DMS79 treated with DMSO at 0.1 percent for 48 hours (cell line): ENCODE results near the gene SALL4.
"Not testable (repeated sequence)": the region's sequence is repeated elsewhere in the genome, so short reads cannot be mapped to it uniquely, and the experiment has no call there.

Experiments used
- DNase-seq: peaks from one replicate; lab custom pipeline; 2025; lab: John Stamatoyannopoulos, UW

SALL4 gene

GRCh38 chr20:51763965-51764602 is 38.2 kb downstream of the SALL4 start:
- DNase-seq, result no peak

- no peak for DNase-seq
Measured at GRCh38 chr20:51760905-51761546, 41.3 kb downstream of the SALL4 start.

DNA sequence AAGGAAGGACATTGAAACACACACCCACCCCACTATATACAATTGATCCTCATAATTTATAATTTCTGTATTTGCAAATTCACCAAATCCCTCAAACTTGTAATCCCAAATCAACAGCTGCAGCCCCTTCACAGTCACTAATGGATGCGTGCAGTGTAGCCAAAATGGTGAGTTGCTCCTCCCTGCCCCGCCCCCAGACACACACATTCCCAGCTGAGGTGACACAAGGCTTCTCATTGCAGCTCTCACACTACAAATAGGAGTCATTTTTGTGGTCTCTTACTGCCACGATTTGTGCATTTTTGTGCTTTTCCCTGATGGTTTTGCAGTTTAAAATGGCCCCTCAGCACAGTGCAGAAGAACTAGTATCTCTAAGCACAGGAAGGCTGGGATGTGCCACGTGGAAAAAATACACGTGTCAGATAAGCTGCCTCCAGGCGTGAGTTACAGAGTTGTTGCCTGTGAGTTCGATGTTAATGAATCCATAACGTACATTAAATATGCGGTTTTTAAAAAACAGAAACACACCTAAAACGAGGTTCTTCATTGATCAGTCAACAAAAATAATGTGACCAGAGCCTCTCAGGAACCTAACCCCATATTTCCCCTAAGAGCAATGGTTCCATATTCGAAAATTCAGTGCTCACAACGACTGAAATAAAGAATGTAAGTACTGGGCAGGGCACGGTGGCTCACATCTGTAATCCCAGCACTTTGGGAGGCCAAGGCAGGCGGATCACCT is 42.4 kb downstream of the SALL4 start:
- no peak for DNase-seq

DNA sequence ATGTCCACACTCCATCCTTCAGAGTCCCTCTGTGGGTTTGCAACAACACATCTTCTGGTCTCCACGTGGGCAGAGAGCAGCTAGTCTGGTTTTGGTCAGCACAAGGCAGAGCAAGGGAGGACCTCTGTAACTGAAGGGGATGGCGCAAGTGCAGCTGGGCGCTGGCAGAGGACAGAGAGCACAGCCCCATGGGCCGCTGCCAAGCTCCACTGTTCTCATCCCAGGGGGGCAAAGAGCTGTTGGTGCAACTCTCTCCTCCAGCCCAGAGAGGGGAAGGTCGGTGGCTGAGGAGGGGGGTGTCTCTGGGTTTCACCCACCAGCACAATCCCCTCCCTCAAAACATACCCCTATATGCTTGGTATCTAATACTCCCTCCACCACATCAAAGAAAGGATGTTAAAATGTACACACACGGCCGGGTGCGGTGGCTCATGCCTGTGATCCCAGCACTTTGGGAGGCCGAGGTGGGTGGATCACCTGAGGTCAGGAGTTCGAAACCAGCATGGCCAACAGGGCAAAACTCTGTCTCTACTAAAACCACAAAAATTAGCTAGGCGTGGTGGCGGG is 43.3 kb downstream of the SALL4 start:
- DNase-seq, result no peak

DNA sequence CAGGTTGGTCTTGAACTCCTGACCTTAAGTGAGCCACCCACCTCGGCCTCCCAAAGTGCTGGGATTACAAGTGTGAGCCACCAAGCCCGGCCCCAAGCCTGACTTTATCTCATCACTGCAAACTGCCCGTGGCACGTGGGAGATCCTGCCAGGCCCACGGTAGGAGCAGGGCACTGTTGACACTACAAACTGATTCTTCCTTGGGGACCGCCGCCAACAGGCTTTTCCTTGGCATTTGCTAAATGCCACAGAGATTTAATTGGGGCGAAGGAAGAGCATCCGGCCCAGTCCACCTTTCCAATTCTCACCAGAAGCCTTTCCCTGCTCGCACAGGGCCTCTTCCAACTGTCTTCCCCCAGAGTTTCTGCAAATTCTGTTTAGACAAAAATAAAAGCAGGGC is 45.1 kb downstream of the SALL4 start:
- DNase-seq, result no peak

DNA sequence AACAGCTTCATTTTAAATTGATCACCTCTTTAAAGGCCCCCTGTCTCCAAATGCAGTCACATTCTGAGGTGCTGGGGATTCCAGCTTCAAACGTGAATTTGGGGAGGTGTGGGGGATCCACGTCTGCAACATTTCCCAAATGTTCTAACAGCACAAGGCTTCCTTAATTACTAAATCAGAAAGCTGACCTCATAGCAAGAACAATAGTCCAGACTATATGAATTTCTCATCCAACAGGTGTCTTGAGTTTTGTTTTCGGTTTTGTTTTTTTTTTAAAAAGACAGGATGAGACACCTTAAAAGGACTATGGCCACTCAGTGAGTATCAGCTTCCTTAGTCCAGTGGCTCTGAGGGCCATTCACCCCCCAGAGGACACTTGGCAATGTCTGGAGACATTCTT is 45.7 kb downstream of the SALL4 start:
- no peak for DNase-seq

GRCh38 chr20:51753220-51753619 is 49.1 kb downstream of the SALL4 start:
- DNase-seq, result not testable (repeated sequence)

GRCh38 chr20:51752343-51752951 is 49.9 kb downstream of the SALL4 start:
- DNase-seq, result no peak

- DNase-seq, result no peak
Measured at GRCh38 chr20:51750770-51751388, 51.4 kb downstream of the SALL4 start.

DNA sequence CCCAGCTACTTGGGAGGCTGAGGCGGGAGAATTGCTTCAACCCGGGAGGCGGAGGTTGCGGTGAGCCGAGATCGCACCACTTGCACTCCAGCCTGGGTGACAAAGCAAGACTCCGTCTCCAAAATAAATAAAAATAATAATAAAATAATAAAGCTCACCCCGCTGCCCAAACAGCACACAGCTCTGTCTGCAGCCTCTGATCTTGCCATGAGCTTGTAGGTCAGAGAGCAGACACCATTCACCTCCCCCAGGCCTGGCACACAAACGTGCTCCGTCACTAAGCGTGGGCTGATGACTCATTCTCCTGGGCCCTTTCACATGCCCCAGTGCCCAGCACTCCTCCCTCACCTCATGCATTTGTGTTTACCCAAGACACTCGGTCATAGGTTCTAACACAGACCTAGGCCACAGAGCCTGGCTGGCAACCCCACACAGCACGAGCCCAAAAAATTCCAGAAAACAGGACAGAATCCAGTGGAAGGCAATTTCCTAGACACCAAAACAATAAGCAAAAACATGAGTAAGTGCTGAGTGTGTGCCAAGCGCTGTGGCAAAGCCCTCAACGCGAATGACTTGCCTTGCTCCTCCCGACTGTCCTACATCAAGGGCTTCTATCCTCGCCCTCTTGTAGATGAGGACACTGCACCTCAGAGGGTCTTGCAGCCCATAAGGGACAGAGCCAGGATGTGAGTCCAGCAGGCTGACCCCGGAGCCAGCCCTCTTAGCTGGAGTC is 52.1 kb downstream of the SALL4 start:
- DNase-seq, result peak; percentile 19

- no peak for DNase-seq
Measured at GRCh38 chr20:51749674-51750036, 52.7 kb downstream of the SALL4 start.

DNA sequence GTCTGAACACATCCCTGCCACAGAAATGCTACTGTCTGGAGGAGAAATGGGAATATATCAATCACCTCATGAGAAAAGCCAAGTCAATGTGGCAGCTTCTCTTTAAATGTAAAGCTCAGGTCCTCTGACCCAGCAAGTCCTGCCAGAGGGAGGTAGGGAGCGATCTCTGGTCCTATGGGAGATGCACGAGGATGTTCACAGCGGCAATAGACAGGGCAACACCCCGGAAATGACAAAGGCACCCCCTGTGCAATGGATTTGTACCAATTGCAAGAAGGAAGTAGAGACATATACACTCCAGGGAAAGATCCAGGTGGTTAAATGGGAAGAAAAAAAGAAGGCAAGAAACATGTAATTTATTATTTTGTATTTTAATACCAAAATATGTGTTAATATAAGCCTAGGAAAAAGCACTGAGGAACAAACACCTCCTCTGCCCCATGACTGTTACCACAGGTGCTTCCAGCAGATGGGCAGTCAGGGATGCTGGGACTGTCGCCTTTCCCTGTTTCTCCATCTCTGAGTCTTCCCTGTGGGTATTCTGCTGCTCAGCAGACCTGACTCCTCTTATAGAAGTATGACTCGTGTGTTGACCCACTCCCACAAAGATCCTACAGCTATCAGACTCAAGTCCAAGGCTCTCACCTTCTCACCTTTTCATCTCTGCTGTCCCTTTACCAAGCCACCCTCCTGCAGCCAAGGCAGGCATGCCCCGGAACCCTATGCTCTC is 55.0 kb downstream of the SALL4 start:
- no peak for DNase-seq

GRCh38 chr20:51745804-51746203 is 56.5 kb downstream of the SALL4 start:
- DNase-seq, result no peak

DNA sequence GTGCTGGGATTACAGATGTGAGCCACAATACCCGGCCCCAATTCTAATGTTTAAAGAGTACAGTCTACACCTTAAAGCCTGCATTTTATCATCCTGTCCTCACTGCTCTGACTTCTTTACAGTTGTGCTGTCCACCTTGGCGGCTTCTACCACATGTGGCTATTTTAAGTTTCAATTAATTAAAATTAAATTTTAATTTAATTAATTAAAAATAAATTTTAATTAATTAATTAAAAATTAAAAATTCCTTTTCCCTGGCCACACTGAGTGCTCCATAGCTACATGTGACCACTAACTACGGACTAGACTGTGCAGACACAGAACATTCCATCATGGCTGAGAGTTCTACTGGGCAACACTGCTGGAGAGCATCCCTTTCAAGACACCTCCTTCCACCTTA is 61.5 kb downstream of the SALL4 start:
- DNase-seq, result no peak

DNA sequence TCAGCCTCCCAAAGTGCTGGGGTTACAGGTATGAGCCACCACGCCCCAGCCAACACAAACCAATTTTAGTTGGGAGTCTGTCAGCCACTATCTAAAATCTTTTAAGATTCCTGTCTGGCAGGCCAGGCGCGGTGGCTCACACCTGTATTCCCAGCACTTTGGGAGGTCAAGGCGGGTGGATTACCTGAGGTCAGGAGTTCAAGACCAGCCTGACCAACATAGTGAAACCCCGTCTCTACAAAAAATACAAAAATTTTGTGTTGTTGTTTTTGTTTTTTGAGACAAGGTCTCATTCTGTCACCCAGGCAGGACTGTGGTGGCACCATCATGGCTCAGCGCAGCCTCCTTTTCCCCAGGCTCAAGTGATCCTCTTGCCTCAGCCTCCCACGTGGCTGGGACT is 62.0 kb downstream of the SALL4 start:
- not testable (repeated sequence) for DNase-seq

DNA sequence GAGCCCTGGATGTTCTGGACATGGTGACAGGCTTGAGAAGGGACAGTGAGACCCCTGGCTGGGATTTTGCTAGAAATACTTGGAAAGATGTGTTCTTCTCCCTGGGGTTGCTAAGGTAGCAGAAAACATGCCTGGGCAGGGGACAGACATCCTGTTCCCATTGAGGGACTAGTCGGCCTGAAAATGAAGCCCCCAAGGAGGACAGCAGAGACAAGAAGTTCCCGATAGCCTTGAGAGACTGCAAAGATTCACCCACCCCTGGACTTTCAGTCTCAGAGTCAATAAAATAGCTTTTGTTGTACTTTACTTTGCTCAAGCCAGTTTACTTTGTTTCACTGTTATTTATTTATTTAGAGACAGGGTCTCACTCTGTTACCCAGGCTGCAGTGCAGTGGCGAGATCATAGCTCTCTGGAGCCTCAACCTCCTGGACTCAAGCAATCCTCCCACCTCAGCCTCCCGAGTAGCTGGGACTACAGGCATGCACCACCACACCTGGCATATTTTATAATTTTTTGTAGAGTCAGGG is 62.5 kb downstream of the SALL4 start:
- no peak for DNase-seq

GRCh38 chr20:51738877-51739447 is 63.4 kb downstream of the SALL4 start:
- DNase-seq, result no peak

GRCh38 chr20:51738261-51738660 is 64.1 kb downstream of the SALL4 start:
- not testable (repeated sequence) for DNase-seq

GRCh38 chr20:51736947-51737346 is 65.4 kb downstream of the SALL4 start:
- no peak for DNase-seq
